Measurements from ENCODE around the gene INO80B. TPM values are rescaled to one million over a fixed set of nuclear protein-coding genes. Genes with fewer than 3 reads are reported as not detected.

Gene INO80B
- total RNA-seq, 2 experiments from 2014 or later, result 29.0 to 30.9 TPM

DNA sequence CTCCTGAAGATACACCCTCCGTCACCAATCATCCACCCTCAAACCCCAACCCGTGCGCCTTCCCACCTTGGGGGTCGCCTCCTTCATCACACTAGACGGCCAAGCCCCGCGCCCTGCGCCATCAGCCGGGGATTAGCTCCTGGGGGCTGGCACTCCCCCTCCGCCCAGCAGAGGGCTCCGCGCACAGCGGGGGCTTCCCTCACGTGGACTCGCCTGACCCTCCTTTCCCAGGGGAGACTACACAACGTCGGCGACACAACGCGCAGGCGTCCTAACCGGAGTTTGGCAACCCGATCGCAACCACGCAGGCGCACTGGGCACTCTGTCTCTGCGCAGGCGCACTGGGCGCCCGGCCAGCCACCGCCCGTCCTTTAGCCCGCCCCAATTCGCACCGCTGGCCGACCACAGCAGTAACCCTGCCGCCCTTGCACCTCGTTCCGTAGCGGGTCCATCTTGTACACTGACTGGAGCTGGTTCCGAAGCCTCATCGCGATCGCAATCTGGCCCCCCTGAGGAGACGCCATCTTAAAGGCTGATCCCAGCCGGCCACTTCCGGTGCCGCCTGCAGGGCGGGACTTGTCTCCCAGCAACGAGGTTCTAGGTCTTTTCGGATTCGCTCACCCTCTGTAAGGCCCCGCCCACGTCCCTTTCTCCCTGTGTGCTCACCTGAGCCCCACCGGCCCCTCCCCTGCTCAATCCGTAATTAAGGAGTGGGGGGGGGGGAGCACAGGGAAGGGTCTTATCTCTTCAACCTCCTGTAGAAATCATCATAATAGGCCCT is 52.4 kb downstream of the INO80B start, which contains the start of gene PCGF1:
TSS of gene PCGF1 (minus strand) at position 551 of the 781 bp plus-strand sequence. CDS start at position 524, 27 bp downstream.
- H3K27ac Mint-ChIP-seq, result peak within 1 kb of the TSS; percentile 96
- no peaks in the 10 kb centered on the region for H3K9me3 Mint-ChIP-seq
- H3K4me1 Mint-ChIP-seq, result peaks cover 32% of the 10 kb centered on the region
- DNase-seq, result peak; percentile 97
- peak within 1 kb of the TSS; percentile 96 for H3K4me3 Mint-ChIP-seq
- H3K27me3 Mint-ChIP-seq, result peaks cover 59% of the 10 kb centered on the region
- H3K36me3 Mint-ChIP-seq, result peaks cover 26% of the 10 kb centered on the region

Other genes with a start within 250 kb of the INO80B start
- gene SLC4A5, start 111.7 kb upstream of the INO80B start, total RNA-seq, result 1 to 10 TPM in 1 of 2 experiments, under 1 TPM in 1; 0.74 to 1.5 TPM
- gene DCTN1, start 74.8 kb upstream of the INO80B start, total RNA-seq, result 10 to 100 TPM; 93.6 to 94.1 TPM
- gene C2orf81, start 33.5 kb upstream of the INO80B start, total RNA-seq, result 1 to 10 TPM; 5.1 to 6.2 TPM
- 10 to 100 TPM; 88.6 to 90.2 TPM for gene WDR54, start 33.4 kb upstream of the INO80B start, total RNA-seq
- 1 to 10 TPM; 1.6 to 1.8 TPM for gene RTKN, start 13.2 kb upstream of the INO80B start, total RNA-seq
- gene WBP1, start 3.4 kb downstream of the INO80B start, total RNA-seq, result 10 to 100 TPM; 19.1 to 20.1 TPM
- gene MOGS, start 10.3 kb downstream of the INO80B start, total RNA-seq, result 10 to 100 TPM; 54.7 to 59.5 TPM
- gene MRPL53, start 17.6 kb downstream of the INO80B start, total RNA-seq, result 100 to 1,000 TPM; 105 to 111 TPM
- gene CCDC142, start 27.9 kb downstream of the INO80B start, total RNA-seq, result 10 to 100 TPM in 1 of 2 experiments, 1 to 10 TPM in 1; 8.0 to 11.8 TPM
- 10 to 100 TPM; 22.7 to 23.2 TPM for gene TTC31, start 28.0 kb downstream of the INO80B start, total RNA-seq
- gene LBX2, start 44.5 kb downstream of the INO80B start, total RNA-seq, result under 1 TPM in 1 of 2 experiments, not detected in 1; 0.18 TPM
- gene PCGF1, start 52.6 kb downstream of the INO80B start, total RNA-seq, result 10 to 100 TPM; 17.7 to 18.9 TPM
- under 1 TPM in 1 of 2 experiments, not detected in 1; 0.12 TPM for gene TLX2, start 59.4 kb downstream of the INO80B start, total RNA-seq
- gene DQX1, start 71.1 kb downstream of the INO80B start, total RNA-seq, result under 1 TPM; 0.16 to 0.27 TPM
- 100 to 1,000 TPM; 138 to 140 TPM for gene AUP1, start 74.6 kb downstream of the INO80B start, total RNA-seq
- gene HTRA2, start 74.8 kb downstream of the INO80B start, total RNA-seq, result 10 to 100 TPM; 56.8 to 59.3 TPM
- 1 to 10 TPM; 1.9 to 2.7 TPM for gene LOXL3, start 98.9 kb downstream of the INO80B start, total RNA-seq
- gene DOK1, start 99.6 kb downstream of the INO80B start, total RNA-seq, result 10 to 100 TPM; 19.6 to 23.5 TPM
- gene M1AP, start 193.2 kb downstream of the INO80B start, total RNA-seq, result under 1 TPM in 1 of 2 experiments, not detected in 1; 0.23 TPM
- gene SEMA4F, start 199.2 kb downstream of the INO80B start, total RNA-seq, result 1 to 10 TPM; 3.9 to 4.2 TPM

Measured in activated naive CD8-positive, alpha-beta T cell treated with anti-CD3 and anti-CD28 coated beads for 36 hours (primary cell).